HepG2 (cell line): ENCODE data around the gene AP5B1. TPM values are rescaled to one million over a fixed set of nuclear protein-coding genes. Genes with fewer than 3 reads are reported as not detected.

Experiments used
- ATAC-seq: fragments of 200-7000 bp; cut with Tn5 transposase; 3 replicates; pipeline ENCODE4 v1.9.1; 2020; ENCODE audit warnings: mild to moderate bottlenecking, moderate library complexity
- BruUV-seq: library from RNA; stranded (reverse); fragments of 400-500 nt; replicated peaks from 2 replicates; lab custom pipeline; 2021; lab: Mats Ljungman, UMichigan
- CTCF ChIA-PET: fragments of 300-600 bp; formaldehyde crosslinking; extraction: SDS; loops from one replicate; lab custom pipeline; 2021; ENCODE audit warnings: low total read pairs, inconsistent platforms, low intra/inter-chr PET ratio; lab: Yijun Ruan, JAX
- POLR2A ChIA-PET: fragments of 350-600 bp; sonication (Branson Sonifier 250); formaldehyde crosslinking; loops from one replicate; lab custom pipeline; 2020; ENCODE audit warnings: antibody characterized with exemption, inconsistent platforms; lab: Yijun Ruan, JAX
- DNase-seq: peaks from one replicate; pipeline ENCODE4 v3.0.0-alpha.2; 2015; ENCODE audit warnings: low spot score
- FAIRE-seq: peaks from 3 replicates; lab custom pipeline; 2011; peaks lifted over from hg19 to GRCh38; lab: Jason Lieb, UNC
- H2AFZ ChIP-seq: one replicate; pipeline ENCODE4 v1.6.1; 2011; ENCODE audit warnings: low read length, inconsistent platforms
- H3K27ac ChIP-seq: fragments of 300-600 bp; 3 replicates; pipeline ENCODE4 v1.8.0; 2011; ENCODE audit warnings: mixed run types, mild to moderate bottlenecking, mixed read lengths, low read length, inconsistent platforms; ENCODE audit not compliant: insufficient read depth; ENCODE audit errors: extremely low read length
- H3K27me3 ChIP-seq, 2 experiments: fragments of 200-600 bp in 1 of 2; 2 replicates in 1 of 2; 3 replicates in 1 of 2; pipeline versions ENCODE4 v1.6.0 to v1.8.0; 2011; ENCODE audit warnings: low read length in 2 of 2, mild to moderate bottlenecking in 2 of 2, moderate library complexity in 2 of 2, inconsistent platforms in 1 of 2; ENCODE audit not compliant: insufficient read depth in 2 of 2, control insufficient read depth in 1 of 2
- H3K36me3 ChIP-seq, 2 experiments: fragments of 200-600 bp in 1 of 2; replicated peaks in 1 of 2; 2 replicates in 1 of 2; 3 replicates in 1 of 2; pipeline versions ENCODE4 v1.5.1 to v1.8.0; 2011; ENCODE audit warnings: low read length in 2 of 2, inconsistent platforms in 1 of 2; ENCODE audit not compliant: insufficient read depth in 2 of 2, control insufficient read depth in 1 of 2
- H3K4me1 ChIP-seq: 2 replicates; pipeline ENCODE4 v1.5.1; 2012; ENCODE audit warnings: low read length, inconsistent platforms; ENCODE audit not compliant: insufficient read depth
- H3K4me2 ChIP-seq: 2 replicates; pipeline ENCODE4 v1.6.0; 2011; ENCODE audit warnings: low read depth, low read length, inconsistent platforms
- H3K4me3 ChIP-seq, 3 experiments: fragments of 200-600 bp in 1 of 3; sonication (generic), shearing (Covaris generic) in 1 of 3; replicated peaks in 1 of 3; 2 replicates each; pipeline ENCODE4 v1.5.1; 2011 to 2016; ENCODE audit warnings: low read length in 3 of 3, inconsistent platforms in 2 of 3, low read depth in 2 of 3, mild to moderate bottlenecking in 2 of 3, control low read depth in 1 of 3, mixed read lengths in 1 of 3; ENCODE audit not compliant: insufficient read depth in 1 of 3
- H3K79me2 ChIP-seq: one replicate; pipeline ENCODE4 v1.6.1; 2011; ENCODE audit warnings: low read length, inconsistent platforms; ENCODE audit not compliant: insufficient read depth
- H3K9ac ChIP-seq: 2 replicates; pipeline ENCODE4 v1.6.0; 2011; ENCODE audit warnings: mild to moderate bottlenecking, low read depth, low read length, inconsistent platforms; ENCODE audit not compliant: insufficient read depth
- H3K9me3 ChIP-seq: 2 replicates; pipeline ENCODE4 v1.5.1; 2012; ENCODE audit warnings: mild to moderate bottlenecking, low read length
- H4K20me1 ChIP-seq: 2 replicates; pipeline ENCODE4 v1.6.0; 2011; ENCODE audit warnings: inconsistent platforms, mild to moderate bottlenecking, low read length, moderate library complexity; ENCODE audit not compliant: insufficient read depth
- HNF1B ChIP-seq: sonication (generic); formaldehyde crosslinking; IDR thresholded peaks from 2 replicates; pipeline ENCODE4 v1.5.1; 2020; ENCODE audit warnings: mild to moderate bottlenecking, moderate library complexity, missing genetic modification reagents
- HOMEZ ChIP-seq: IDR thresholded peaks from 2 replicates; pipeline ENCODE4 v1.6.1; 2016; ENCODE audit warnings: low read depth
- JARID2 ChIP-seq: sonication (generic); formaldehyde crosslinking; IDR thresholded peaks from 2 replicates; pipeline ENCODE4 v1.8.1; 2023; ENCODE audit warnings: missing genetic modification reagents, inconsistent platforms; ENCODE audit not compliant: insufficient replicate concordance
- MAFF ChIP-seq: IDR thresholded peaks from 2 replicates; pipeline ENCODE4 v1.6.1; 2011; ENCODE audit warnings: low read depth, low read length, improper control_type of control experiment
- MAX ChIP-seq: IDR thresholded peaks from 2 replicates; pipeline ENCODE4 v1.6.1; 2012; ENCODE audit warnings: inconsistent platforms
- MXD1 ChIP-seq: sonication (generic); formaldehyde crosslinking; IDR thresholded peaks from 2 replicates; pipeline ENCODE4 v1.4.0; 2020; ENCODE audit warnings: mild to moderate bottlenecking, missing genetic modification reagents
- MXD4 ChIP-seq: IDR thresholded peaks from 2 replicates; pipeline ENCODE4 v1.6.1; 2016; ENCODE audit warnings: mild to moderate bottlenecking, missing biosample characterization, missing genetic modification reagents
- RBAK ChIP-seq: sonication (generic); formaldehyde crosslinking; IDR thresholded peaks from 2 replicates; pipeline ENCODE4 v1.5.1; 2020; ENCODE audit warnings: mild to moderate bottlenecking, missing genetic modification reagents
- SNAPC2 ChIP-seq: sonication (generic); formaldehyde crosslinking; IDR thresholded peaks from 2 replicates; pipeline ENCODE4 v1.8.1; 2022; ENCODE audit warnings: mild to moderate bottlenecking, missing genetic modification reagents
- SOX6 ChIP-seq, 2 experiments: fragments of 450-650 bp in 1 of 2; sonication (generic) in 1 of 2; formaldehyde crosslinking in 1 of 2; IDR thresholded peaks; 2 replicates each; pipeline versions ENCODE4 v1.4.0 to v1.6.1; 2017 to 2020; ENCODE audit warnings: antibody characterized with exemption in 1 of 2, mild to moderate bottlenecking in 1 of 2, missing genetic modification reagents in 1 of 2
- SRY ChIP-seq: sonication (generic); formaldehyde crosslinking; IDR thresholded peaks from 2 replicates; pipeline ENCODE4 v1.8.0; 2022; ENCODE audit warnings: mild to moderate bottlenecking, missing genetic modification reagents
- STAG1 ChIP-seq: sonication (generic); formaldehyde crosslinking; IDR thresholded peaks from 2 replicates; pipeline ENCODE4 v1.4.0; 2020; ENCODE audit warnings: missing genetic modification reagents
- ZNF224 ChIP-seq: sonication (generic); formaldehyde crosslinking; IDR thresholded peaks from 2 replicates; pipeline ENCODE4 v1.5.0; 2020; ENCODE audit warnings: mild to moderate bottlenecking, missing genetic modification reagents
- ZNF24 ChIP-seq: fragments of 450-650 bp; IDR thresholded peaks from 2 replicates; pipeline ENCODE4 v1.6.1; 2017; ENCODE audit warnings: antibody characterized with exemption, mild to moderate bottlenecking
- ZNF280B ChIP-seq: sonication (generic); formaldehyde crosslinking; IDR thresholded peaks from 2 replicates; pipeline ENCODE4 v1.5.0; 2020; ENCODE audit warnings: missing genetic modification reagents, mild to moderate bottlenecking, borderline replicate concordance
- ZNF557 ChIP-seq: sonication (generic); formaldehyde crosslinking; IDR thresholded peaks from 2 replicates; pipeline ENCODE4 v1.4.0; 2020; ENCODE audit warnings: missing genetic modification reagents
- ZNF788 ChIP-seq: sonication (generic); formaldehyde crosslinking; IDR thresholded peaks from 2 replicates; pipeline ENCODE4 v1.5.0; 2020; ENCODE audit warnings: mild to moderate bottlenecking, missing genetic modification reagents, borderline replicate concordance
- WGBS: methylation state at CpG from one replicate; pipeline ENCODE4 v1.1.6; 2017; ENCODE audit warnings: low lambda C conversion rate; 5-methylcytosine and 5-hydroxymethylcytosine counted together
- in situ Hi-C: cut with HindIII; loops from 2 replicates; pipeline ENCODE4 v1.10.0; 2017; ENCODE audit warnings: low pct_unique_long_range_greater_than_20kb; ENCODE audit not compliant: extremely low pct_ligation_motif_present
- intact Hi-C: fragments of 100-400 bp; cut with micrococcal nuclease; formaldehyde crosslinking; loops from one replicate; pipeline ENCODE4 v1.10.0; 2022; ENCODE audit not compliant: unreplicated experiment
- polyA plus RNA-seq, 8 experiments: library from polyadenylated mRNA; depleted of rRNA in 3 of 8; stranded (reverse) in 7 of 8; unstranded in 1 of 8; fragments of >200 nt; fragmentation: Illumina TruSeq in 4 of 8; extraction: Trizol in 4 of 8; gene quantifications; 2 replicates each; pipeline versions ENCODE4 v1.2.1 to v1.2.3, GENCODE V29; 2011 to 2016; ENCODE audit warnings: low read depth in 4 of 8, missing spikeins in 1 of 8, mixed read lengths in 1 of 8; ENCODE audit not compliant: insufficient read depth in 1 of 8
- total RNA-seq, 5 experiments: library from RNA; depleted of rRNA; stranded (reverse); fragments of >200 nt; fragmentation: Illumina TruSeq; extraction: Trizol; gene quantifications; 2 replicates each; pipeline ENCODE4 v1.2.3, GENCODE V29; 2016; ENCODE audit warnings: low read depth in 1 of 5

Gene AP5B1
- total and polyA plus RNA-seq, 2 of the 13 experiments (the other 11 are each of a cell fraction or from before 2014, with no cell fraction given): 1.7 to 4.4 TPM

GRCh38 chr11:65822776-65823528 is 42.2 kb upstream of the AP5B1 start (continued):
- TF ChIP-seq HNF1B (CRISPR knock-in tag): no peak
- no peak for TF ChIP-seq SNAPC2 (CRISPR knock-in tag)
- no peak for TF ChIP-seq SRY (CRISPR knock-in tag)
- no peak for TF ChIP-seq MAX

- CTCF ChIA-PET: no interaction called here
- H3K4me2 ChIP-seq: peak overlapping the region; percentile 70
- 0% methylated on average over 2 of the region's 8 CpGs for WGBS
- POLR2A ChIA-PET: interaction anchor here (0.8 to 1.1 kb wide), 2 partner anchors 39 to 71 kb away, joined by 4 read pairs; partner anchors contain the start of gene MUS81
- in situ Hi-C loops (no loop called here), intact Hi-C loops (loop anchor here (1.0 kb wide), 1 partner anchor 110 kb away; no protein-coding TSS in a partner anchor)
- H4K20me1 ChIP-seq: no peaks in the 10 kb centered on the region
- no peaks in the 10 kb centered on the region for H3K36me3 ChIP-seq
- H3K27me3 ChIP-seq: no peaks in the 10 kb centered on the region
- peak overlapping the region; percentile 59 for H2AFZ ChIP-seq
- no TSS peak for BruUV-seq
- no peaks in the 10 kb centered on the region for H3K79me2 ChIP-seq
- peak overlapping the region; percentile 27; the same call in 1 of the 2 replicates for H3K9ac ChIP-seq
- peaks cover 30% of the 10 kb centered on the region for H3K4me1 ChIP-seq
- peak; percentile 20 for DNase-seq
- FAIRE-seq: no peak
- H3K9me3 ChIP-seq: no peaks in the 10 kb centered on the region
- no peak overlapping the region for H3K27ac ChIP-seq
- ATAC-seq: peak; percentile 59
- H3K4me3 ChIP-seq: peak overlapping the region in 2 of 3 experiments; percentile 3 to 51; a peak in 2 of 6 replicates
- TF ChIP-seq JARID2 (CRISPR knock-in tag): no peak
- no peak for TF ChIP-seq MXD1 (CRISPR knock-in tag)
- TF ChIP-seq ZNF788 (CRISPR knock-in tag): no peak
- 0 out of 2 replicates have a peak, but pooled peaks have one; percentile 33 for TF ChIP-seq MXD4 (CRISPR knock-in tag)
- no peak for TF ChIP-seq MAFF
- TF ChIP-seq HOMEZ (CRISPR knock-in tag): no peak
- no peak for TF ChIP-seq ZNF280B (CRISPR knock-in tag)
- TF ChIP-seq ZNF557: no peak
- no peak for TF ChIP-seq STAG1
- TF ChIP-seq SOX6 (IDR thresholded peaks at IDR 0.05): no peak
- peak; percentile 17; the same call in 1 of the 2 replicates for TF ChIP-seq SOX6 (CRISPR knock-in tag; IDR thresholded peaks at IDR 0.05)
- TF ChIP-seq ZNF24: no peak
- no peak for TF ChIP-seq ZNF224 (CRISPR knock-in tag)
- TF ChIP-seq RBAK: no peak
Measured at GRCh38 chr11:65821107-65821506, 40.3 kb upstream of the AP5B1 start.
